ENCODE data around the gene INSM2.

- TF ChIP-seq POLR2A (IDR thresholded peaks at IDR 0.05), result no peak
- TF ChIP-seq, protein P1, sequence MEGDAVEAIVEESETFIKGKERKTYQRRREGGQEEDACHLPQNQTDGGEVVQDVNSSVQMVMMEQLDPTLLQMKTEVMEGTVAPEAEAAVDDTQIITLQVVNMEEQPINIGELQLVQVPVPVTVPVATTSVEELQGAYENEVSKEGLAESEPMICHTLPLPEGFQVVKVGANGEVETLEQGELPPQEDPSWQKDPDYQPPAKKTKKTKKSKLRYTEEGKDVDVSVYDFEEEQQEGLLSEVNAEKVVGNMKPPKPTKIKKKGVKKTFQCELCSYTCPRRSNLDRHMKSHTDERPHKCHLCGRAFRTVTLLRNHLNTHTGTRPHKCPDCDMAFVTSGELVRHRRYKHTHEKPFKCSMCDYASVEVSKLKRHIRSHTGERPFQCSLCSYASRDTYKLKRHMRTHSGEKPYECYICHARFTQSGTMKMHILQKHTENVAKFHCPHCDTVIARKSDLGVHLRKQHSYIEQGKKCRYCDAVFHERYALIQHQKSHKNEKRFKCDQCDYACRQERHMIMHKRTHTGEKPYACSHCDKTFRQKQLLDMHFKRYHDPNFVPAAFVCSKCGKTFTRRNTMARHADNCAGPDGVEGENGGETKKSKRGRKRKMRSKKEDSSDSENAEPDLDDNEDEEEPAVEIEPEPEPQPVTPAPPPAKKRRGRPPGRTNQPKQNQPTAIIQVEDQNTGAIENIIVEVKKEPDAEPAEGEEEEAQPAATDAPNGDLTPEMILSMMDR (IDR thresholded peaks at IDR 0.05), result no peak
Observed at GRCh38 chr14:35558680-35559079, 24.7 kb downstream of the INSM2 start.
